WI38 (cell line): ENCODE results near the gene KIF18A.
"Not testable (repeated sequence)": the region's sequence is repeated elsewhere in the genome, so short reads cannot be mapped to it uniquely, and the experiment has no call there.

Source experiments
- H3K4me3 ChIP-seq: 2 replicates; pipeline ENCODE4 v1.5.1; 2011; ENCODE audit warnings: low read depth, mild to moderate bottlenecking, control low read depth, low read length
- CTCF ChIP-seq: IDR thresholded peaks from 2 replicates; pipeline ENCODE4 v1.5.1; 2012; ENCODE audit warnings: low read depth, mild to moderate bottlenecking, control low read depth, low read length

KIF18A gene

GRCh38 chr11:28098257-28098656, 9.7 kb downstream of the KIF18A start:
- no peak overlapping the region for H3K4me3 ChIP-seq
- TF ChIP-seq CTCF: no peak

- no peak overlapping the region for H3K4me3 ChIP-seq
- no peak for TF ChIP-seq CTCF
Observed at GRCh38 chr11:28092786-28093185, 15.2 kb downstream of the KIF18A start.

- TF ChIP-seq CTCF: no peak
- no peak overlapping the region for H3K4me3 ChIP-seq
Observed at GRCh38 chr11:28090052-28090749, 17.8 kb downstream of the KIF18A start.

- H3K4me3 ChIP-seq: no peak overlapping the region
- no peak for TF ChIP-seq CTCF
Observed at GRCh38 chr11:28089378-28089777, 18.6 kb downstream of the KIF18A start.

- H3K4me3 ChIP-seq: not testable (repeated sequence)
Observed at GRCh38 chr11:28087693-28088092, 20.3 kb downstream of the KIF18A start.

- not testable (repeated sequence) for H3K4me3 ChIP-seq
Observed at GRCh38 chr11:28087192-28087591, 20.8 kb downstream of the KIF18A start.

- no peak for TF ChIP-seq CTCF
Observed at GRCh38 chr11:28086569-28086968, 21.4 kb downstream of the KIF18A start.

GRCh38 chr11:28083118-28083517, 24.8 kb downstream of the KIF18A start:
- no peak overlapping the region for H3K4me3 ChIP-seq
- no peak for TF ChIP-seq CTCF

More at GRCh38 chr11:28086569-28086968, 21.4 kb downstream of the KIF18A start:
- H3K4me3 ChIP-seq: no peak overlapping the region
